Measurements from ENCODE around the gene GRIK2.

GRIK2 gene

GRCh38 chr6:101878554-101879276, 485.2 kb downstream of the GRIK2 start:
- no peak for DNase-seq (ENCODE audit: low read depth in 3 of 3)

- no peak for DNase-seq (ENCODE audit: low read depth in 3 of 3)
These were observed 486.3 kb downstream of the GRIK2 start for GRCh38 chr6:101879782-101880181.

GRCh38 chr6:101883505-101883904, 490.0 kb downstream of the GRIK2 start:
- no peak for DNase-seq (ENCODE audit: low read depth in 3 of 3)

GRCh38 chr6:101887532-101887931, 494.0 kb downstream of the GRIK2 start:
- DNase-seq (ENCODE audit: low read depth in 3 of 3) = no peak

- no peak for DNase-seq (ENCODE audit: low read depth in 3 of 3)
These were observed 514.1 kb downstream of the GRIK2 start for GRCh38 chr6:101907356-101908217.

- no peak for DNase-seq (ENCODE audit: low read depth in 3 of 3)
These were observed 515.9 kb downstream of the GRIK2 start for GRCh38 chr6:101909366-101909765.

- DNase-seq (ENCODE audit: low read depth in 3 of 3) = no peak
These were observed 518.8 kb downstream of the GRIK2 start for GRCh38 chr6:101912311-101912710.

- no peak for DNase-seq (ENCODE audit: low read depth in 3 of 3)
These were observed 525.0 kb downstream of the GRIK2 start for GRCh38 chr6:101918471-101918870.

GRCh38 chr6:101921829-101922450, 528.4 kb downstream of the GRIK2 start:
- DNase-seq (ENCODE audit: low read depth in 3 of 3) = no peak

GRCh38 chr6:101926149-101926925, 532.8 kb downstream of the GRIK2 start:
- DNase-seq (ENCODE audit: low read depth in 3 of 3) = no peak

GRCh38 chr6:101931766-101932165, 538.3 kb downstream of the GRIK2 start:
- DNase-seq (ENCODE audit: low read depth in 3 of 3) = no peak

- no peak for DNase-seq (ENCODE audit: low read depth in 3 of 3)
These were observed 539.2 kb downstream of the GRIK2 start for GRCh38 chr6:101932704-101933103.

- no peak for DNase-seq (ENCODE audit: low read depth in 3 of 3)
These were observed 542.2 kb downstream of the GRIK2 start for GRCh38 chr6:101935732-101936131.

GRCh38 chr6:101936516-101936915, 543.0 kb downstream of the GRIK2 start:
- no peak for DNase-seq (ENCODE audit: low read depth in 3 of 3)

GRCh38 chr6:101937108-101937507, 543.6 kb downstream of the GRIK2 start:
- no peak for DNase-seq (ENCODE audit: low read depth in 3 of 3)

- DNase-seq (ENCODE audit: low read depth in 3 of 3) = no peak
These were observed 546.9 kb downstream of the GRIK2 start for GRCh38 chr6:101940391-101940790.

GRCh38 chr6:101956961-101957360, 563.5 kb downstream of the GRIK2 start:
- DNase-seq (ENCODE audit: low read depth in 3 of 3) = no peak

- no peak for DNase-seq (ENCODE audit: low read depth in 3 of 3)
These were observed 567.8 kb downstream of the GRIK2 start for GRCh38 chr6:101961357-101961756.

GRCh38 chr6:101980924-101981323, 587.4 kb downstream of the GRIK2 start:
- no peak for DNase-seq (ENCODE audit: low read depth in 3 of 3)

- no peak for DNase-seq (ENCODE audit: low read depth in 3 of 3)
These were observed 593.0 kb downstream of the GRIK2 start for GRCh38 chr6:101986476-101986875.

- no peak for DNase-seq (ENCODE audit: low read depth in 3 of 3)
These were observed 598.8 kb downstream of the GRIK2 start for GRCh38 chr6:101992286-101992685.

GRCh38 chr6:101994521-101994920, 601.0 kb downstream of the GRIK2 start:
- DNase-seq (ENCODE audit: low read depth in 3 of 3) = no peak

All from stimulated activated CD4-positive, alpha-beta T cell treated with anti-CD3 and anti-CD28 coated beads, TNF-alpha, amount 100 ng/mL, for 48 hours (primary cell).